HL-60/S4 treated with retinoic acid at 250 ng/mL for 4 days and 3 days (cell line): ENCODE data around the gene GPR132.

ENCODE experiments used
- in situ Hi-C: fragments of 300-500 bp; cut with MboI; formaldehyde crosslinking; loops from 2 replicates; pipeline ENCODE4 v1.7.0; 2022; ENCODE audit warnings: low sequenced_read_pairs

The GPR132 gene

GRCh38 chr14:105063056-105063455 is 2.2 kb downstream of the GPR132 start:
- in situ Hi-C loops = no loop called here

- in situ Hi-C loops = no loop called here
Measured at GRCh38 chr14:105062048-105062433, 3.2 kb downstream of the GPR132 start.

- in situ Hi-C loops = no loop called here
Measured at GRCh38 chr14:105061428-105062047, 3.7 kb downstream of the GPR132 start.

- in situ Hi-C loops = no loop called here
Measured at GRCh38 chr14:105060751-105061427, 4.3 kb downstream of the GPR132 start.

DNA sequence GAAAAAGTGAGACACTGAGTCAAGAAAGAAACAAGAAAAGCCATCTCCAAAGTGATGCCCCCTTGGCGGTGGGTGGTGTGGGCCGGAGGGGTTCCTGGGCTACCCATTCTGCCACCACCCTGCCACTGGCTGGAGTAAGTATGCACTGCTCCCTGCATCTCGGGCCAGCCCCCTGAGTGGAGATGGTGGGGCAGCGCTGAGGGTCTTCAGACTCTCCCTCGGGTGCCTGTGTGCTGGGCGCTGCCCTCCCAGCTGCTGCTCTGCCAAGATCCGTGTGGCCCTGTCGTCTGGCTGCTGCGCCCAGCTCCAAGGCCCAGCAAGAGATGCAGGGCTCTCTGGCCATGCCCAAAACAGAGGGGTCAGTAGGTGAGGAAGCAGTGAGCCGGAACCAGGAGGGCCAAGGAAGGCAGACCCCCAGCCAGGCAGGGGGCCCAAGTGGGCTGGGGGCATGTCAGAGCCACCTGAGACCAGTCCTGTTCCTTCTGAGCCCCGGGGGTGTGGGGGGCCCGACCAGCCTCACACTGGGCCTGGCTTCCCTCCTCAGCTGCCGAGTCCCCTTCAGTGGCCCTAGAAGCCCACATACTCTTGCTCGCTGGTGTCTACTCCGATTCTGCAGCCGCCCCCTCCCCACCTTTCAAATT is 5.2 kb downstream of the GPR132 start:
- in situ Hi-C loops = no loop called here

GRCh38 chr14:105059035-105059924 is 6.0 kb downstream of the GPR132 start:
- in situ Hi-C loops = no loop called here

DNA sequence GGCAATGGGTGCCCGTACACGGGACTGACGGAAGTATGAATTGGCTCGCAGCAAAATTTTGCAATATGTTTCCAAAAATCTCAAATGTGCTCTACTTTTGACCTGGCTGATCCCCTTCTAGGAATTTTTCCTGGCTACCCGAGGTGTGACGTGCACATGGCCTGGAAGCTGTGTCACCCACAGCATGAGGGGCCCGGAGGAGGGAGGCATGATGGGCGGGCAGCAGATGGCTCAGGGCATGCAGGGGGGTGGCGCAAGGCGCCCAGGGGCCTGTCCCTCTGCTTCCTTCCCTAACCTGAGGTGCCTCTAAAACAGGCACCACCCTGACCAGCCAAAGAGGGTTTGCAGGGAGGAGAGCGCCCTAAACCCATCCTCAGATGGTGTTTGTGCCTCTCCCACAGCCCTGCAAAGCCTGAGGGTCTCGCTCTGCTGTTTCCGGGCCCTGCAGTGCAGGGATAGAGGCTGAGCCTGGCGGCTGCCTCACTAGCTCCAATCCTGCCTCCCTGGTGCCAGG is 6.7 kb downstream of the GPR132 start:
- in situ Hi-C loops = no loop called here

- in situ Hi-C loops = no loop called here
Measured at GRCh38 chr14:105056303-105056831, 8.9 kb downstream of the GPR132 start.

DNA sequence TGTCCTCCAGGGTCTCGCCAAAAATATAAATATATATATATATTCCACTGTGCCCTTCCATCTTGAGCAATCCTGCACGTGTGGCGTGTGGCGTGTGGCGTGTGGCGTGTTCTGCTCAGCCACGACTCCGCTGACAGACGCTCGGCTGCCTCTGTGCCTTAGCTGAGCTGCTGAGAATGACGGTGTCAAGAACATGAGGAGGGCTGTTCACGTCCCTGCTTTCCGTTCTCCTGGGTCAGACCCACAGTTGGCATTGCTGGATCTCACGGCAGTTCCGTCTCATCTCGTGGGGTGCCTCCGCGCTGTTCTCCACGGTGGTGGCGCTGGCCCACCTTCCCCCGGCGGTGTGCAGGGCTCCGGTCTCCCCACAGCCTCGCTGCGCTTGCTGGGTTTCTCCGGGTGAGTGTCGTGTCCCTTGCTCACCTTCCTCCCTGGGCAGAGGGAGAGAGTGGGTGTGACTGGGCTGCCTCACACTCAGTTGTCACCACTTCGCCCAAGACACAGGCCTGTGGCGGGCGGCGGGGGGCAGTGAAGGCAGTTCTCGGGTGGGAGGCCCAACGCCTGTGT is 9.4 kb downstream of the GPR132 start:
- in situ Hi-C loops = no loop called here

DNA sequence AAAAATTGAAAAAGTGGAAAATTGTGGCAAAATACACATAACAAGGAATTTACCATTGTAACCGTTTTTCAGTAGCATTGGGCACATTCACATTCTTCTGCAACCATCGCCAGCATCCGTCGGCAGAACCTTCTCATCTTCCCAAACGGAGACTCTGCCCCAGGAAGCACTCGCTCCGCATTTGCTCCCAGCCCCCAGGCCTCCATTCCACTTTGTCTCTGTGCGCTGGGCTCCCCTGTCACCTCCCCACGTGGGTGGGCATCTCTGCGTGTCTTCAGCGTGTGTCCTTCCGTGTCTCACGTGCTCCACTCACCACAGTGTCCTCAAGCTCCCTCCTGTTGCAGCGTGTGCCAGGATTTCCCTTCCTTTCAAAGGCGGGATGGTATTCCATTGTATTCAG is 9.9 kb downstream of the GPR132 start:
- in situ Hi-C loops = no loop called here

GRCh38 chr14:105053996-105054395 is 11.2 kb downstream of the GPR132 start:
- in situ Hi-C loops = no loop called here

DNA sequence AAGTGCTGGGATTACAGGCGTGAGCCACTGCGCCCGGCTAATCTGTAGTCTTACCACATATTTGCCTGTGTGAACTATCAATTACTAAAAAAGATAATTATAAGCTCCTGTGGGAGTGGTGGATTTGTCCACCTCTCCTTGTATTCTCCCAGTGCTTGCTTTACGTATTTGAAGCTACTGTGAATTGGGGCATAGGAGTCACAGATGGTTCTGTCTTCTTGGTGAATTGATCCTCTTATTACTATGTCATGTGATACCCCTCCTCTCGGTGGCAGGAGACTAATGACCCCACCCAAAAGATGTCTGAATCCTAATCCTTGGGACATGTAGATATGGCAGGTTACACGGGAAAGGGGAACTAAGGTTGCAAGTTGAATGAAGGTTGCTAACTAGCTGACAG is 11.8 kb downstream of the GPR132 start:
- in situ Hi-C loops = no loop called here

GRCh38 chr14:105052110-105052458 is 13.1 kb downstream of the GPR132 start:
- in situ Hi-C loops = no loop called here

- in situ Hi-C loops = no loop called here
Measured at GRCh38 chr14:105051182-105052109, 13.8 kb downstream of the GPR132 start.

DNA sequence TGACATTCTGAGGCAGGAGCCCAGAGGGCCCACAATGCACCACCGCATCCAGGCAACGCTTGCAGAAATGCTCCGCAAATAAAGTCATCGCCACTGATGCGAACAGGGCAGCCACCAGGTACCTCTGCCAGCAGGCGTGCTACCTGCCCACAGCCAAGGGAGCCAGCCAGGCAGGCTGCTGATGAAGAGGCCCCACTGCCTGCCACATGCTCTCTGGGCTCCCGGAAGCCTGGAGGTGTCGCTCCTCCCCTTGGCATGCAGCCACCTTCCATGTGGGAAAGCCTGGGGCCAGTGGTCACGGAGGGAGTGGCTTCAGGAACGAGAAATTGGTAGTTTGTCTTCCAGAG is 14.7 kb downstream of the GPR132 start:
- in situ Hi-C loops = no loop called here

- in situ Hi-C loops = no loop called here
Measured at GRCh38 chr14:105049753-105050550, 15.3 kb downstream of the GPR132 start.

DNA sequence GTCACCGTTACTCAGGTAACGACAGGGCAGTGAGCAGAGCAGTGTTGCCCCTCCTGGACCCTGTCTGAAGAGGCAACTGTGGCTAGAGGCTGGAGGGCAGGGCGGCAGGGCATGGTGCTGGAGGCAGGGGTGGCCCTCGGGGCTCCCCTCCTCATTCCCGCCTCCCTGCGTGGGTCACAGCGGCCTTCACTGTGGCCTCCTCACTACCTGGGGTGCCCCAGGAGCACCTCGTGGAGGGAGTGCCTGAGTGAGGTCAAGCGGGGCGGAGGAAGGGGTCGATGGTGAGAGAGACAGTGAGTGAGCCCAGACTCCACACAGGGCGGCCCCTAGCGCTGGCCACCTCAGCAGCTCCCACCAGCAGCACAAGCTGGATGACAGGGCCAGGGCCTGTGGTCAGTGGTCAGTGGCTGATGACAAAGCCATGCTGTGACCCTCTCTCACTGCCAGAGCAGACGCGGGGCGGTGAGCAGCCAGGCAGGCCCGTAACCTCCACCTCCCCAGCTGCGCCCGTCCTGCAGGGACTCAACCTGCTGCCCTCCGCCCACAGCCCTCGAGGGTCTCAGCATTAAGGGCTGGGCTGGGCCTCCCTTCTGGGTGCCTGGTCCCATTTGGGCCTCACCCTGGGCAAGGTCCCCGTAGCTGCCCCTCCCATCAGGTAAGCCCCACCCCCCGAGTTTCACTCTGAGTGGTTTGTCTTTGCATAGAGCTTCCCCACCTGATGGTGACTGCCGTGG is 17.8 kb downstream of the GPR132 start:
- in situ Hi-C loops = no loop called here

DNA sequence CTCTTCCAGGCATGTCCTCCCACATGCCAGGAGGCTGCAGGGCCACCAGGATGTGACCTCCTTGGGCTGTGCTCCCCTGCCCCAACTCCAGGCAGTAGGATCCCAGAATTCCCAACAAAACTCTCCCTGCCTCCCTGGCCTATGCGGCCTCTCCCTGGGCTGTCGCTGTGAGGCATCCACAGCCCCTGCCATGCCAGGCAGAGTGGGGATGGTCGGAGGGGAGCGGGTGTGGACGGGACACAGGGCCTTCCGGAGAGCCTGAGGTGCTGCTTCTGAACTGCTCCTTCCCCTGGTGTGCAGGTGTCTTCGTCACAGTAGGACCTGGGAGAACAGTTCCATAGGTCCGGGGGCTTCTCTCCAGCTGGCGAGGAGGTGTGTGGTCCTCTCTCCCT is 18.3 kb downstream of the GPR132 start:
- in situ Hi-C loops = no loop called here
